HG02885 (cell line): ENCODE results near the gene FCHSD1.

ENCODE experiments used
- ATAC-seq: cut with Tn5 transposase; IDR thresholded peaks from one replicate; pipeline ENCODE4 v1.9.1; 2021; ENCODE audit warnings: mild to moderate bottlenecking; ENCODE audit not compliant: unreplicated experiment, poor library complexity

The FCHSD1 gene

DNA sequence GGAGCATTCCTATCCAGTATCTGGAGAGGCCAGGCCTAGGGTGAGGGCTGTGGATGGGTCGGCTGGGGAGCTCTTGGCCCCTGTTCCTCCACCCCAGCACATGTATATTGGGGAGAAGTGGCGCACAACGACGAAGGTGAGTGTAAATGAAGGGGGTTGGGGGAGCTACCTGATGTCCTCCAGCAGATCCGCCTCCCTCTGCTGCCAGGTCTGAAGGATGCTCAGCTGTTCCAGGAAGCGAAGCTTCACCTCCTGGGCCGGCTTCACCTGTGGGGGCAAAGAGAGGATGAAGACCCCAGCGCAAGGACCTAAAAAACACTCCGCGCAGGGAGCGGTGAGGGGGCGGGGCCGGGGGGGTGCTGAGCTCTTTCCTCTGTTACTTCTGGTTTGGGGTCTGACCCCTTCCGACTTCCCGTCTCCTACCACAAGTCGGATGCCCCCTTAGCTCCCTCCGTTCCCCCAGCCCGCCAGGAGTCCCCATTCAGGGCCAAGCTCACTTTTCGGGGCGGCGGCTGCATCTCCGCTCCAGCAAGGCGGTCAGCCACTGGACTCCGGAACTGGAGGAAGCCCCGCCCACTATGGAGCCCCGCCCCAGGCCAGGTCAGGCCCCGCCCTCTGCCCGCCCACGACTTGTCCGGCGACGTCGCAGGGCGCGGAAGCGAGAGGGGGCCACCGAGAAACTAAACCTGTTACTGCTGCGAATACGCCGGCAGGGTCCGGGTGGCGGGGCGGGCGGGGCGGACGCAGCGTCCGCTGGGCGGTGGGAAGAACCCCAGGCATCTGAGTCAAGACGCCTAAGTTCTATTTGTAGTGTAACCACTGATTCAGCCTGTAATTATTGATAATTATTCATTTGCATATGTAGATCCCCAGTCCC, at the start of gene FCHSD1:
Gene FCHSD1 (minus strand): TSS at position 568 of the 877 bp plus-strand sequence. CDS start 50 bp downstream, at position 518.
- peak; percentile 98 for ATAC-seq

DNA sequence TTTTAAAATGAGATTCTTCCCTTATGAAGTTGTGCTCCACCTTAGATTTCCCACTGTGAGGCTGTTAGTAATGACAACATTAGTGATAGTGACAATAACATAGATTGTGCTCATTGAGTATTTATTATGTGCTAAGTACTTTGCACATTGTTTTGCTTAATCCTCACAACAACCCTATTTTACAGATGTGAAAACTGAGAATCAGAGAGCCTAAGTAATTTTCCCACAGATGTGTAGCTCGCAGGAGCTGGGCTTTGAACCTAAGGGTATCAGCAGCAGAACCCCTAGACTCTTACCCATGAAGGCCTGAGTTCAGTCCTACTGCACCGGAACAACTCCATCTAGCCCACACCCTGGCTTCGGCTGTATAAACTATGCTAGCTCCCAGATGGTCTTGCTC, 46.4 kb upstream of the FCHSD1 start:
- ATAC-seq: no peak

DNA sequence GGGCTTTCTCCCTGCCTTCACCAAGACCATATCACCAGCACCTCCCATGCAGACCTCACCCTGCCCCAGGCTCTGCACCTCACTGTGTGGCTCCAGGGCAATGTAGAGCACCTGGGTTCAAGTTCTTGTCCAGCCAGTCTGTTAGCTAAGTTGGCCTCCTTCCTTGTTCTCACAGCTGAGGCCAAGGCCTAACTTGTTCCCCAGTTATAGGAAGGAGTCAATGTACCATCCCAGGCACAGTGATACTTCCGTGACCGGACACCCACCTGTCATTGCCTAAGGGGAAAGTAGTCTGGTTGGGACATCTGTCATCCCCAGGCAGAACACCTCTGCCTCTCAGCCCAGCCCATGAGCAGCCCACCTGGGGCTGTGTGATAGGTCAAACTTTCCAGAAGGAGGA, 45.2 kb upstream of the FCHSD1 start:
- ATAC-seq: no peak

GRCh38 chr5:141695627-141696215, 44.5 kb upstream of the FCHSD1 start:
- ATAC-seq: no peak

GRCh38 chr5:141694479-141694878, 43.3 kb upstream of the FCHSD1 start:
- ATAC-seq: no peak

- ATAC-seq: no peak
Measured at GRCh38 chr5:141692919-141693725, 41.9 kb upstream of the FCHSD1 start.

DNA sequence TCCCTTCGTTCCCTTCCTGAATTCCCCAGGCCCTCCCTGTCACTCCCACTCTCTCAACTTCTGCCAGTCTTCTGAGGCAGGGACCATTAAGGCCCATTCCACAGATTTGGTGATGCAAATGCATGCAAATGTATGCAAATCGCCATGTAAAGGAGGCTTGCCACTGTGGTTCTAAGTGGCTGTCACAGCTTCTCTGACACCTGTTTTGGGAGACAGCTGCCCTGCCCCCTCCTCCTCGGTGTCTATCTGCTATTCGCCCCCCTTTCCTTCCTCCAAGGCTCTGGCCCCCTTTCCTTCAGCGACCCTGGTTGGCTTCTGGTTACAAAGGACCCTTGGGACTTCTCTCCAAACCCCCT, 41.3 kb upstream of the FCHSD1 start:
- ATAC-seq: no peak

DNA sequence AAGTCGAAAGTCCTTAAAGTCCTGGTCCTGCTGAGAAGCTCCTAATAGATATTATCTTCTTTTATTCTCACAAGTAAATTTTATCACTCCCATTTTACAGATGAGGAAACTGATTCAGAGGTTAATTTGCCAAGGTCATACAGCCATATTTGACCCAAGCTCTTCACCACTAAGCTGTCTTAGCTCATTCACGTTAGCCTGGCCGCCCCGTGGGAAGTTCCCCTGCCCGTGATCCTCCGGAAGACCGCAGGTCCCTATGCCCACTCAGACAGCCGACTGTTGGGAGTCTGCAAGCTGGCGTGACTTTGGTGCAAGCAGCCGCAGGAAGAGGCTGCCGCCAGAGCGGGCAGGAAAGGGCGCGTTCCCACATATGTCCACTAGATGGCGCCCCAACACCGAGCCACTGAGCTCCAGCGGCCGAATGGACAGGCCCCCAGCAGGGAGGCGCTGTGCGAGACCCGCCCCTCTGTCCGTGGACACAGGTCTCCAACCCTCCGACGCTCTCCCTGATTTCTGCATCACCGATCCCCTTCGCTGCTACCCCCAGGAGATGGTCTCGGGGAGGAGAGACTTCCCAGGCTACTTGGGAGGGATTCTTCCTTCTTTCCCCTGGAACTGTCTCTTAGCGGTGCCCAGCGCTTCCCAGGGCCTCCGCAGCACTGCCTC, 40.8 kb upstream of the FCHSD1 start:
- ATAC-seq: peak; percentile 90

- no peak for ATAC-seq
Measured at GRCh38 chr5:141691286-141691866, 40.2 kb upstream of the FCHSD1 start.

GRCh38 chr5:141686648-141687416, 35.6 kb upstream of the FCHSD1 start:
- no peak for ATAC-seq

GRCh38 chr5:141685591-141685990, 34.4 kb upstream of the FCHSD1 start:
- ATAC-seq: no peak

- no peak for ATAC-seq
Measured at GRCh38 chr5:141683596-141684141, 32.5 kb upstream of the FCHSD1 start.

DNA sequence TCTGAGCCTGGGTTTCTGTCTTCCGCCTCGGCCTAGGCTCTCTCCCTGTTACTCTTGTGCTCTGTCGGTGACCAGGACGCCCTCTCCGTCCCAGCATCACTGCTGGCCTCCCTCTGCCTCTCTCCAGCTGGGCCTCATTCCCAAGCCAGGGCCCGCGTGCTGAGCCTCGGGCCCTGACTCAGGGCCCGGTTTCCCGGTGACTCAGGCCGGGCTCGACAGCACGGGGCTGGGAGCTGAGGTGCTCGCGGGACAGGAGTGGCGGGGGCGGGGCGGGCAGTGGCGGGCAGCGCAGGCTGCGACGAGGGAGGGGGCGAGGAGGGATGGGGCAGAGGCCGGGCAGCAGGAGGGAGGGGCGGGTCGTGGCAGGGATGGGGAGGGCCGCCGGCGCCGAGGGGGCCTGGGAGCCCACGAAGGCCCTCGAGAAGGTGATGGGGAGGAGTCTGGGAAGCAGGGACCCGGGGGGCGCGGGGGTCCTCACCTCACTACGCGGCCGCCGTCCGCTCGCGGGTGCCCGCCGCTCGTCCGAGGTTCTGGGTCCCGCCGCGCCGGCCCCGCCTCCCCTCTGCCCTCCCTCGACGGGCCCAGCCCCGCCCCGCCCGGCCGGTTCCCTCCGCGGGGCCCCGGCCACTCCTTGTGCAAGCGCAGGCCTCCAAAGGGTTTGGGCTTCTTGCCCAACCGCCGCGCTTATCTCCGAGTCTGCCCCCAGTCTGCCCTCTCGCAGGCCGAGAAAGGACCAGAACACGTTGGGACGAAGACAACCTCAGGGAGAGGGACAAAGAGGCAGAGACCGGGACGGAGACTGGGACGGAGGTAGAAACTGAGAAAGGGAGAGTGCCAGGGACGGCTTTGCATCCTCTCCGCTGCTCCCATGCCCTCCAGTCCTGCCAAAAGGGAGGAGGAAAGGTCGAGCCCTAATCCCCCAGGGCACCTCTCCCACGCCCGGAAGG, 30.8 kb upstream of the FCHSD1 start, which contains the start of gene ARAP3:
Gene ARAP3 (minus strand): TSS at position 536 of the 947 bp plus-strand sequence. CDS start 1,744 bp downstream, outside the sequence.
- peak; percentile 65 for ATAC-seq

GRCh38 chr5:141681295-141681694, 30.1 kb upstream of the FCHSD1 start:
- ATAC-seq: no peak

DNA sequence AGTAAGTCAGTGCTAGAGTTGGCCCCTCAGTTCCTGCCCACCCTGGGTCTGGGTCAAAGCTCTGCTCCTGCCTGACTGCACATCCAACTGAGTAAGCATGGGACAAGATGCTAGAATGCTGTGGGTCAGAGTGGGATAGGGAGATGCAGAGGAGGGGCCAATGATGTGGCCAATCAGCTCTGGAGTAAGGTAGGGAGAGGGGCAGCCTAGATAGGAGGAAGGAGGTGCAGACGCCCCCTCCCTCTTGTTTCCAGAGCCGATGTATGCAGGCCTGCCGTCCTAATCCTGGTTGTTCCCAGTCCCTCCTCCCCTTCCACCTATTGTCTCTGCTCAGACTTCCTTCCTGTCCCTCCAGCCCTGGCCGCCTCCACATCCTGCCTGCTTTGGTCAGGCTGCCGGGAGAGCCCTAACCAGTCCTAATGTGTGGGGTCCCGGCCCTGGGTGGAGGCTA, 29.6 kb upstream of the FCHSD1 start:
- no peak for ATAC-seq

- no peak for ATAC-seq
Measured at GRCh38 chr5:141680178-141680577, 29.0 kb upstream of the FCHSD1 start.

GRCh38 chr5:141677415-141677814, 26.2 kb upstream of the FCHSD1 start:
- ATAC-seq: no peak

- ATAC-seq: no peak
Measured at GRCh38 chr5:141675672-141676071, 24.5 kb upstream of the FCHSD1 start.
